HL-60 (cell line): ENCODE results near the gene RBM46.

ENCODE experiments used
- DNase-seq, 2 experiments: peaks; one replicate each; pipeline ENCODE4 v3.0.0-alpha.2; 2010 to 2020; ENCODE audit warnings: low read depth in 1 of 2, low spot score in 1 of 2
- H3K27ac ChIP-seq: fragments of 250-450 bp; sonication (Bioruptor Pico); replicated peaks from 2 replicates; pipeline ENCODE4 v1.5.1; 2020; ENCODE audit warnings: mild to moderate bottlenecking, moderate library complexity
- H3K27me3 ChIP-seq: fragments of 250-450 bp; sonication (Bioruptor Pico); 2 replicates; pipeline ENCODE4 v1.5.1; 2021; ENCODE audit warnings: mild to moderate bottlenecking, moderate library complexity; ENCODE audit not compliant: insufficient read depth, poor library complexity, severe bottlenecking
- H3K4me3 ChIP-seq: replicated peaks from 2 replicates; pipeline ENCODE4 v1.5.1; 2011; ENCODE audit warnings: mild to moderate bottlenecking, control low read depth, low read length; ENCODE audit not compliant: insufficient read depth
- CTCF ChIP-seq: IDR thresholded peaks from one replicate; pipeline ENCODE4 v1.5.1; 2011; ENCODE audit warnings: low read length, control low read depth, inconsistent platforms; ENCODE audit not compliant: insufficient read depth
- GABPA ChIP-seq: IDR thresholded peaks from 2 replicates; pipeline ENCODE4 v1.6.1; 2012; ENCODE audit warnings: low read depth
- POLR2AphosphoS5 ChIP-seq: IDR thresholded peaks from 2 replicates; pipeline ENCODE4 v1.6.1; 2012; ENCODE audit warnings: low read depth
- REST ChIP-seq: IDR thresholded peaks from 2 replicates; pipeline ENCODE4 v1.6.1; 2012; ENCODE audit warnings: low read depth; ENCODE audit not compliant: insufficient replicate concordance
- SPI1 ChIP-seq: IDR thresholded peaks from 2 replicates; pipeline ENCODE4 v1.6.1; 2012; ENCODE audit warnings: low read depth, mild to moderate bottlenecking, borderline replicate concordance

Gene RBM46

DNA sequence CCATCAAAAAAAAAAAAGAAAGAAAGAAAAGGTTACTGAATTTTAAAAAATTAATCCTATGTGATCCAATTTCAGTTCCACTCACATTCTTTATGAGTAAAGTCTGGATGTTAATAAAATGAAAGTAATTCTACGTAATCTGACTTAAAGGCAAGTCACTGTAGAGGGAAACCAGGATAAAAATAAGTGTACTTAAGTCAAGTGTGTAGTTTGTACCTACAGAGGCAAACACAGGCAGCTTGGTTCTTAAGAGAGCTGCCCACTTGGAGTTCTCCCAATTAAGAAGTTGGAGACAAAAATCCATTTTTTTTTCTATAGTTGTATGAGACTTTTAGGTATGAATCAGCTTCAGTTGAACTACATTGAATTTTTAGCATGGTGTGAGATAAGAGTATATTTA is 44.3 kb upstream of the RBM46 start:
- peaks cover 4% of the 10 kb centered on the region for H3K27me3 ChIP-seq
- no peak overlapping the region for H3K4me3 ChIP-seq
- DNase-seq = no peak
- TF ChIP-seq REST = no peak
- no peak overlapping the region for H3K27ac ChIP-seq

DNA sequence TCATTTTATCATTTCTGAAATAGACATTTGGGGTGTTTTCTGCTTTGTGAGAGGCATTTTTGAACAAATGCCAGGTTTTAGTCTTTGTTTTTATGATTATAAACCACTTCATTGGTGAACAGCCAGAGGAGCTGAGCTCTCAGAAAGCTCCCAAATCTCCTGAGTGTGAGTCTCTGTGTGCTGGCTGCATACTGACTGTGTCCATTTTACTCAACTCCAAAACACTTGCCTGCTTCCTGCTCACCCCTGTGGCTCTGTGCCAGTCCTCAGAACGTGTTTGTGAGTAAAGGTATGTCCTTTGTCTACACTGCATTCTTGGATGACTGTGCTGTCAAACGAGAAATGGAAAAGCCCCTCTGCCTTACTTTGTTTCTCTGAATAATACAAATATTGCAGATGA is 42.6 kb upstream of the RBM46 start:
- Histone ChIP-seq H3K4me3 (no peak overlapping the region), H3K27ac (no peak overlapping the region), H3K27me3 (peaks cover 19% of the 10 kb centered on the region)
- no peak for TF ChIP-seq GABPA
- no peak for TF ChIP-seq REST
- no peak for TF ChIP-seq CTCF
- TF ChIP-seq SPI1 = no peak
- no peak for TF ChIP-seq POLR2AphosphoS5
- DNase-seq = no peak

DNA sequence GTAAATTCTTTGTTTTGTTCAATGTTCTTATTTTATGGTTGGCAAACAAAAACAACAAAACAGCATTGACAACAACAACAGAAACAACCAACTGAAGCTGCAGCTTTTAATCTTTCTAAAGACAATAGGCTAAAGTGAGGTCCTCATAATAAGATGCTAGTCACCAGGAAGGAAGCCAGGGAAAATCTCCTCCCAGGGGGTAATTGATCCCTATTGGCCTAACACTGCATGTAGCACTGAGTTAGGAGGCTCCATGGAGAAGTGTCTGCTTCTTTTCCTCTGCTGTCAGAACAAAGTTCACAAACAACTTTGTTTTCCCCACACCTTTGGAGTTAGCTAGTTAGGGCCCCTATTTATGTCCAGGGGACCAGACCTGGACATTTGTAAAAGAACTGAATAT is 42.0 kb upstream of the RBM46 start:
- Histone ChIP-seq H3K27me3 (peaks cover 25% of the 10 kb centered on the region), H3K4me3 (no peak overlapping the region), H3K27ac (no peak overlapping the region)
- DNase-seq = no peak
- no peak for TF ChIP-seq REST
- TF ChIP-seq GABPA = no peak
- TF ChIP-seq POLR2AphosphoS5 = no peak
- no peak for TF ChIP-seq SPI1
- TF ChIP-seq CTCF = no peak

DNA sequence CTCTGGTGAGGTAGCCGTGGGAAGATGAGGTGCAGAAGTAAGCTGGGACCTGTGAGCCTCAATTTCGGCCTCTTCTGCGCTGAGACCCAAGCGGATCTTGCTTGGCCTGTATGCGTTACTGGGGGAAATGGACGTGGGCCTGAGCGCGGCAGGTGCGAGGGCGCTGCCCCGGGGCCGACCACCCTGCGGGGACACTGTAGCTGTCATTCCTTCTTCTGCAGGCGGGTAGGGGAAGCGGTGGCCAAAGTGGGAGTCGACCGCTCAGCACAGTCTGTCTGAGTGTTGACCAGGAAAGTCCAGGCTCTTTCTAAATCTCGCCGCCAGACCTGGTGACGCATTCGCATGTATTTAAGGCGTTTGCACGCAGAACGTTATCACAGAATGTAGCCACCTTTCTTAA is 40.6 kb upstream of the RBM46 start:
- TF ChIP-seq REST (no peak), GABPA (no peak), CTCF (no peak), POLR2AphosphoS5 (no peak), SPI1 (no peak)
- Histone ChIP-seq H3K27me3 (peaks cover 29% of the 10 kb centered on the region), H3K4me3 (no peak overlapping the region), H3K27ac (no peak overlapping the region)
- no peak for DNase-seq
